Activated CD4-positive, alpha-beta T cell treated with anti-CD3 and anti-CD28 coated beads for 48 hours (primary cell): ENCODE data around the gene RPH3AL.
"Not testable (repeated sequence)": the region's sequence is repeated elsewhere in the genome, so short reads cannot be mapped to it uniquely, and the experiment has no call there.

Source experiments
- DNase-seq: peaks from one replicate; pipeline ENCODE4 v3.0.0-alpha.2; 2020

RPH3AL gene

DNA sequence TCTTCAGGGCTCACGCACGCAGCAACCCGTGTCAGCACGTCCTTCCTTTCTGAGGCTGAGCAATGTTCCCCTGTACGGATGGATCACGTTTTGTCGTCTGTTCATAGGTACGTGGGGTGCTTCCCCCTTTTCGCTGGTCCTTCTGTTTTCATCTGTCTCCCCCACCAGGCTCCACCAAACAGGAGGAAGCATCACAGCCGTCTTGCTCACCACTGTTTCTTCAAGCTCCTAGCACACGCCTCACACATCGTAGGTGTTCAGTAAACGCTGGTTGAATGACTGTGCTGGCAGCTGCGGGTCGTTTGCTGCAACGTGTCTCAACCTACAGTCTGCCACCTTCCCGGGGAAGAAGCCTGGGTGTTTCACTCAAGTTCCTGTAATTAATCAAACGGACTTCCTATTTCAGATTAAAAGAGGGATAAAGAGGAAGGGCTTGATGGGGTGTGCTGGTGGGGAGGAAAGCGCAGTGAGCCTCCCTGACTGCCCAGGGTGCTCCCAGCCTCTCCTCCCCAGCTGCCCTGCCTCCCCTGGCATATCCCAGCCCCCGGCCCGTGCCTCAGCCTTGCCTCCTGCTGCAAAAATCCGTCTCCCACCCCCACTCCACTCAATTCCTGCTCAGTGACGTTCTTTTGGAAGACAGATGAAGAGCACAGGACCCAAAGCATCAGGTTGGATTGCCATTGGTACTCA, 94.4 kb downstream of the RPH3AL start:
- no peak for DNase-seq

DNA sequence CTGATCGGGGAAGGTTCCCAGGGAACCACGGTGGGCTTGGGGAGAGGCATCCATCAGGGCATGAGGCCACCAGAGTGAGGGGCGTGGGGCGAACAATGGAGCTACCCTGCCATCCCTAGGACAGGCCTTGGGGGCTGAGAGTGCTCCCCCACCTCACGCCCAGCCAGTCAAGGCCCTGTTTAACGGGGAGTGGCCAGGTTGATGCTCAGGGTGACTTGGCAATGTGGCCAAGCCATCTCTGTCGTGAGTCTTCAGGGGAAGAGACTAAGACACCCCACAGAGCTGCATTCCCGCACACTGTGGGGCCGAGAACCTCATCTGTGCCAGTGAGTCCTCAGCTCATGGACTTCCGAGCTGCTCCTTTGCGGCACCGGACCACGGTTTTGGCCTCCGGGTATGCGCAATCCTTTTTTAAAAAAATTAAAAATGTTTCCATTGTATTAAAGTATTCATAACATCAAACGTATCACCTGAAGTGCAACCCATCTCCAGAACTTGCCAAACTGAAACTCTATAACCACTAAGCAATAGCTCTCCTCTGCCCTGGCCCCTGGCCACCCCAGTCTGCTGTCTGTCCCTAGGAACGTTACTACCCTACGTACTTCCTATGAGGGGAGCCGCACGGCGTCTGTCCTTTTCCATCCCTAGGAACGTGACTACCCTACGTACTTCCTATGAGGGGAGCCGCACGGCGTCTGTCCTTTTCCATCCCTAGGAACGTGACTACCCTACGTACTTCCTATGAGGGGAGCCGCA, 99.3 kb downstream of the RPH3AL start:
- no peak for DNase-seq

DNA sequence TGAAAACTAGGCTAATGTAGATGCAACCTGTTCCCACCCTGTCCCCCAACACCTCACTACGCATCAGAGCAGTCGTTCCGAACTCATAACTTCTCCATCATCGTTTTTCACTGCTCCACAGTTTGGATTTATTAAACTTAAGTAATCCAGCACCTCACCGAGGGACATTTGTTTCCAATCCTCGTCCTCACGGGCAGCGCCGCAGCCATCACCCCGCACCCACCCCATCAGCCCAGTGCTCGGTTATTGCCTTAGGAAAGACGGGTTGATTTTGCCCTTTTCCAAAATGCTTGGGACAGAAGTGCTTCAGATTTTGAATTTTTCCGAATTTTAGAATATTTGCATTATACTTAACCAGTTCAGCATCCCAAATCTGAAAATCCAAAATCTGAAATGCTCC, 100.2 kb downstream of the RPH3AL start:
- no peak for DNase-seq

DNA sequence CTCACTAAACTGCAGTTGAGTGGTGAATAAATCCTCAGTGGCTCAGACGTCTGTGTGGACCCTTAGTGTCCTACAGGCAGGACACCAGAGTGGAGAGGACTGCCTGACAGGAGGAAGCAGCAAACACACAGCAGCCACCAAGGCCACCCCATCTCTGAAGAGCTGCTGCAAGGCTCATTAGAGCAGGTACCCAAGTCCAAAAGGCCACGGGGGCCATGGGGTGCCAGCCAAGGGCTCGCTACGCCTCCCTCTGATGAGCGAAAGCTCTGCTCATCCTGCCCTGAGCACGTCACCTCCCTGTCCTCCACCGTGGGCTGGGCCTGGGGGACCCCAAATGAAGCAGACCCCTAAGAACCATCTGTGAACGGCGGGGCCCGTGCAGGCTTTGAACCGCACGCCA, 101.1 kb downstream of the RPH3AL start:
- no peak for DNase-seq

DNA sequence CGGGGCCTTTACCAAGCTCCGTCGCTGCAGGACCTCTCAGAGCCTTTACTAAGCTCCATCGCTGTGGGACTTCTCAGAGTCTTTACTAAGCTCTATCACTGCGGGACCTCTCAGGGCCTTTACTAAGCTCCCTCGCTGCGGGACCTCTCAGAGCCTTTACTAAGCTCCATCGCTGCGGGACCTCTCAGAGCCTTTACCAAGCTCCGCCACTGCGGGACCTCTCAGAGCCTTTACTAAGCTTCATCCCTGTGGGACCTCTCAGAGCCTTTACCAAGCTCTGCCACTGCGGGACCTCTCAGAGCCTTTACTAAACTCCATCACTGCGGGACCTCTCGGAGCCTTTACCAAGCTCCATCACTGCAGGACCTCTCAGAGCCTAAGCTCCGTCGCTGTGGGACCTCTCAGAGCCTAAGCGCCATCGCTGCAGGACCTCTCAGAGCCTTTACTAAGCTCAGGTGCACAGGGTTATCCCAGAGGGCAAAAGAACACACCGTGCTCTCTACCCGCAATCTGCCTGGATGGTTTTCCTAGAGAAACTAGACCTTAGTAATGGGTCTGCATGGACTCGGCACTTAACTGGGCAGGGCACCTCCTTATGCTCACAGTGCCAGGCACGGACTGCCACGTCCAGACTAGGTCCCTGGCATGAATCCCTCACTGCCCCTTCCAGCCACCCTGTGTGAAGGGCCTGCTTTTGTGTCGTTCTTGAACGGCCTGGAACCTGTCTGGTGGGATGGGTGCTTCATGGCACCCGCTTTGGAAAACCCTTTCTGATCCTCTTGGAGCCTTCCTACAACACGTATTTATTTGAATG, 101.9 kb downstream of the RPH3AL start:
- no peak for DNase-seq

DNA sequence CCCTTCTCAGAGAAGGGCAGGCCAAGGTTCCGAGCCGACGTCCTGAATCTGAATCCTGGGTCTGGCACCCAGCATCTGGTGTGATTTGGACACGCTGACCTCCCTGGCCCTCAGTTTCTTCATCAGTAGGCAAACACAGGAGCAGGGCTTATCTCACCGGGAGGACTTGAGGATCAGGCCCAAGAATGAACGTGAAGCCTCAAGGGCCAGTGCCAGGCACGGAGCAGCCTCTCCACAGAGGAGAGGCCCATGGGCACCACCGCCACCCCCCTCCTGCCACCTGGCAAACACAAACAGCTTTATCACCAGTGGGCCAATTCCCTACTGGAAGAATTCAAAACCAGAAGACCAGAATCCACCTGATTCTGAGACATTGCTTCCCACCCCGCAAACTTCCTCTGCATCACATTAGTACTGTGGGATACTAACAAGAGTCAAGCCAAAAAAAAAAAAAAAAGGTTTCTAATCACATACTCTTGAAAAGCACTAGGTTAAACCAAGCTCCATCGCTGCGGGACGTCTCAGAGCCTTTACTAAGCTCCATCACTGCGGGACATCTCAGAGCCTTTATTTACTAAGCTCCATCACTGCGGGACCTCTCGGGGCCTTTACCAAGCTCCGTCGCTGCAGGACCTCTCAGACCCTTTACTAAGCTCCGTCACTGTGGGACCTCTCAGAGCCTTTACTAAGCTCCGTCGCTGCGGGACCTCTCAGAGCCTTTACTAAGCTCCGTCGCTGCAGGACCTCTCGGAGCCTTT, 103.2 kb downstream of the RPH3AL start:
- DNase-seq: no peak

DNA sequence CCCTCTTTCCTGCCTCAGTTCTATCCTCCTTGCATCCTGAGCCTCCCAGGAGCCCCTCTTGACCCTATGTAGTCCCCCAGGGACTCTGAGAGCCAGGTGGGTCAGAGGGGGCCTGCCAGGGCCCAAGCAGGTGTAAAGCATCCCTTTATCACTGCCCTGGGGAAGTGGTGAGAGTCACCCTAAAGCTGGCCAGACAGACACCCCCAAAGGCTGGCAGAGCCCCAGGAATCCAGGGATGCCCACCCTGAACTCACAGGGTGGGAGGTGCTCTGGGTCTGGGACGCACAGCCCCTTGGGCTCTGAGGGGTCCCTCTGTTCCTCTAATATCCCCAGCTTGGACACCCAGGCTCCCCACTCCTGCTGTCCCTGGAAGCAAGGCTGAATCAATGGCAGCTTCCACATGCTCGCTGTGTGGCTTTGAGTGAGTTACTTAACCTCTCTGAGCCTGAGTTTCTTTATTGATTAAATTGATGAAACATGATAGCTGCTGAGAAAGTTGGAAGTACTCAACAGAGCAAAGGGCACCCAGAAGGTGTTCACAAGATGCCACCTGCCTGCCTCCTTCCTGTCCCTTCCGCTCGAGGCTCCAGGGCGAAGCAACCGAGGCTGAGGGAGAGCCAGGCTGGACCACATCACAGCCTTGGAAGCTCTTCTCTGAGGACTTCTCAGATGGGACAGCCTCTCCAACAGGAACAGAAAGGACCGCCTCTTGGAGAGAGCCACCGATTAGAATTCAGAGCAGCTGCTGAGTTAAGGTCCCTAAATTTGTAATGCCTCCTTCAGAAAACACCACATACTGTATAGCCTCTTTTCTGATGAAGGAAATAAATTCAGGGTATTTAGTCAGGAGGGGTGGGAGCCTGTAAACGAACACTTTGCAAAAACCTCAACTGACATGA, 104.0 kb downstream of the RPH3AL start:
- DNase-seq: no peak

DNA sequence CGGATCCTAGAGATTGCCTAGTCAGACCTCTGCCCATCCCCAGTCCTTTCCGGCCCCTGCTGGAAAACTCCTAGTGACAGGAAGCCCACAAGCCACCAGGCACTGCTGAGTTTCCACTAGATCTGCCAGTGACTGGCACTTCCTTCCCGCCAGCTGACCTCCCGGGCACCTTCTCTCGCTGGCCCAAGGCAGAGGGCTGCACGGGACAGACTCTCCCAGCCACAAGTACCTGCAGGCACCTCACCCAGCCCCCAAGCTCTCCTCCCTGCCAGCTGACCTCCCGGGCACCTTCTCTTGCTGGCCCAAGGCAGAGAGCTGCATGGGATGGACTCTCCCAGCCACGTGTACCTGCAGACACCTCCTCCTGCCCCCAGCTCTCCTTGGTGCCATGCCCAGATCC, 104.8 kb downstream of the RPH3AL start:
- DNase-seq: no peak

DNA sequence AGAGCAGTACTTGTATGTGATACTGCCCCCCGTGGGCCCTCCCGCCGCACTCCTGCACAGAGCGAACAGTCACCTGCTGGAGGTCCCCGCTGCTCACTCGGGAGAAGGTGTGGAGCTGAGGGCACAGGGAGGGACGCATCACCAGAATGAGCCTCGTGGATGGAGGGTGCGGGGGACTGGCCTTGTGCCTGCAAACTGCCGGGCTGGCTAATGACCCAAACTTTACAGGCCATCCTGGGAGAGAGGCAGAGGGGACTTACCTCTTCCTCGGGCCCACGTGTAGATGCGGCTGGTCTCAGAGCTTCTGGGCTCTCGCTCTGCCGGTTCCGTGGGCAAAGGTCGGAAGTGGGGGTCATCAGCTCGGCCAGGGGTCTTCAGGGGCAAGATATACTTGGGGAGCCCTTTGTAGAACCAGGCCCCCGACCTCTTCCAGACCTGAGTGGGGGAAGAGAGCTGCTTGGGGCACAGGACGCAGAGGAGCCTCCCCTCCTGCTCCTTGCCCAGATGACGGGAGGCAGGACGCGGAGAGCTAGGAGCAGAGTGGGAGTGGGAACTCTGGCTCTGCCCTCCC, 105.7 kb downstream of the RPH3AL start:
- DNase-seq: no peak

DNA sequence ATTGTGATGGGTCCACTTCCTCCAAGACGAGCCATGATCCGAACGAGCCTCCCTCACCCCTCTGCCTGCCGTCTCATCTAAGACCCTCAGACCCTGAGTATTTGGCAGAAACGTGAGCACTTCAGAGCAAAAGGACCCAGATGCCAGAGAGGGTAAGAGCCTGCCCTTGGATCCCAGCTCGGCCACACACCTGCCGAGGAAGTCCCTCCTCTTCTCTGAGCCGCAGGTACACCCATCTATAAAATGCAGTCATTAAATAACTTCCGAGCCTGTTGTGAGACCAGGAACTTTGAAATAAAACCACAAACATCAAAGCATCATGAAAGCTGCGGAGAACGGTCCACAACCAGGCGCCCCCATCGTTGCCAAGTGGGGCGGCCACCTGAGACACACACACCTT, 106.4 kb downstream of the RPH3AL start:
- no peak for DNase-seq

DNA sequence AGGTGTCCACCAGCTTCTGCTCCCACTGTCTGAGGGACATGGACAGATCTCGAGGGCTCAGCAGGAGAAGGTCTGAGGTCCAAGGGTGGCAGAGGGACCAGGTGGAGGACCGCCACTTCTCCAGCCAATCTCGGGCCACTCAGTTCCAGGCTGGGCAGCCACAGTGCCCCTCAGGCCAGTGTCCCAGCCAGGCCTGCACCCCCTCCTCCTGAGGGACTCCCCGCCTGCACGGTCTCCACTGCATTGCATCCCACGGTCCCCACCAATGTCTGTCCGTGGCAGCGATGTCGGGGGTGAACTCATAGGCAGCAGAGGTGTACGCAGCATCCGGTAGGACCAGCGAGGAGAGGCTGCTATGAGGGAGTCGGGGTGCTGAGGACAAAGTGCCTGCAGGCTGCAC, 107.0 kb downstream of the RPH3AL start:
- DNase-seq: no peak

DNA sequence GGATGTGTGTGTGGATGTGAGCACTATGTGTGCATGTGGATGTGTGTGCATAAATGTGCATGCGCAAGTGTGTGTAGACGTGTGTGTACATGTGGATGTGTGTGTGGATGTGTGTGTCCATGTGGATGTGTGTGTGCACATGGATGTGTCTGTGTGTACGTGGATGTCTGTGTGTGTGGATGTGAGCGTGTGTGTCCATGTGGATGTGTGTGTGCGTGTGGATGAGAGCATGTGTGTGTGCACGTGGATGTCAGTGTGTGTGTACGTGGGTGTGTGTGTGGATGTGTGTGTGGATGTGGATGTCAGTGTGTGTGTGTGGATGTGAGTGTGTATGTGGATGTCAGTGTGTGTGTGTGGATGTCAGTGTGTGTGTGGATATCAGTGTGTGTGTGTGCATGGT, 107.6 kb downstream of the RPH3AL start:
- no peak for DNase-seq

DNA sequence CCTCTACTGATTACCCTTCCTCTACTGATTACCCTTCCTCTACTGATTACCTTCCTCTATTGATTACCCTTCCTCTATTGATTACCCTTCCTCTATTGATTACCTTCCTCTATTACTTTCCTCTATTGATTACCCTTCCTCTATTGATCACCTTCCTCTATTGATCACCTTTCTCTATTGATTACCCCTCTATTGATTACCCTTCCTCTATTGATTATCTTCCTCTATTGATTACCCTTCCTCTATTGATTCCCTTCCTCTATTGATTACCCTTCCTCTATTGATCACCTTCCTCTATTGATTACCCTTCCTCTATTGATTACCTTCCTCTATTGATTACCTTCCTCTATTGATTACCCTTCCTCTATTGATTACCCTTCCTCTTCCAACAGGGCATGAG, 108.7 kb downstream of the RPH3AL start:
- DNase-seq: not testable (repeated sequence)

DNA sequence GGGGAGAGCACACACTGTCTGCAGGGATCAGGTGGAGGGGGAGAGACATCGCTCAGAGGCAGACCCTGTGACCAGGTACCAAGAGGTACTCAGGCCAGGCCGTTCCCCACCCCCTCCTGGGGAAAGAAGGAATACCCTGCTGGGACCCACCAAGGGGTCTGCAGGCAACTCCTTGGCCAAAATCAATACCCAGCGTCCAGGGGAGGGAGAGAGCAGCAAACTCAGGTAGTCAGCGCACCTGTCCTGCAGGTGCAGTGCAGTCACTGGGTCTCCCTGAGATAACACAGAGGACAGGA, 113.7 kb downstream of the RPH3AL start:
- DNase-seq: no peak

DNA sequence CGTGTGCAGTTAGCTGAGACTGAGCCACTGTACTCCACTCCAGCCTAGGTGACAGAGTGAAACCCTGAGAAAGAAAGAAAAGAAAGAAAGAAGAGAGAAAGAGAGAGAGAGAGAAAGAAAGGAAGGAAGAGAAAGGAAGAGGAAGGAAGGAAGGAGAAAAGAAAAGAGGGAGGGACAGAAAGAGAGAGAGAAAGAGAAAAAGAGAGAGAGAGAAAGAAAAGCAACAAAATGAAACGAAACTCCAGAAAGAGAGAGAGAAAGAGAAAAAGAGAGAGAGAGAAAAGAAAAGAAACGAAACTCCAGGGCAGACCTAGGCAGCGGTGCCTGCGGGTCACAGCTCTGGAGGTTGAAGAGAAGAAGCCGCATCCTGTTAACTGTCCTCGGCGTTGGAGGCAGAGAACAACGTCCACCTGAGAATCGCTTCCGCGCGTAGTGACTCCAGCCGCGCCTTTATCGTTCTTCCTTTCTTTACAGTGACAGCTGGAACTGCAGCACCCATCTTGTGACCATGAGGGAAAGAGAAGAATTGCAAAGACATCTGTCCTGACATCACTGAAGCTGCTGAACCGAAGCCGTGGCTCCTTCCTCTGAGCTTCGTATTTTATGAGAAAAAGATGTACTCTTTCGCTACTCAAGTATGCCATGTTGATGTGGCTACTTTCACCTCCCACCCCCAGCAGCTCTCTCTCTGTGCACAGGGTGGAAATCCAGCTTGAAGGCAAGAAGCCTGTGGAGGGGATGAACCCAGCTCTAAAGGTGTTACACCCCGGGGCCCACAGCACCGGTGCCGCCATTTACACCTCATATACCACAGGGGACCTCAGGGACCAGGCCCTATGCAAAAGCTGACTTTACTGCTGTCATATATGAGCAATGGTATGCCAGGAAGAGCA, 114.3 kb downstream of the RPH3AL start:
- no peak for DNase-seq

DNA sequence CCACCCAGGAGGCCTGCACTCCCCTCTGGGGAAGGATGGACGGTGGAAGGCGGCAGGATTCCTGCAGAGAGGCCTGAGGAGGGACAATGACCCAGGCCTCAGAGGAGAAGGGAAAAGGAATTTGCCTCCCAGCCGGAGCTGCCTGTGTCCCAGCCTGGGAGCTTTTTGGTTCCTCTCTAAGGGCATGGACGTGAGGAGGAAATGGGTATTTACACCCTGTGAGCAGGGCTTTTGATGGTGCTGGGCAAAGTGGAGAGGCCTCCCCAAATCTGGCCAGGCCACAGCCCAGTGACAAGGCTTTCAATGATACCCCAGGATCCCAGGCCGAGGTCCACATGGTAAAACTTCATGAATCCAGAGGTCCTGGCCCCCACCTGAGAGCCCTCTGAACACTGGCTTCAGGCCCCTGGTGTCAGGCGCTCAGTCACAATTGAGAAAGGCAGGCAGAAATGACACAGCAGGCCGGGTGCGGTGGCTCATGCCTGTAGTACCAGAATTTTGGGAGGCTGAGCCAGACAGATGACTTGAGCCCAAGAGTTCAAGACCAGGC, 115.1 kb downstream of the RPH3AL start:
- DNase-seq: no peak

DNA sequence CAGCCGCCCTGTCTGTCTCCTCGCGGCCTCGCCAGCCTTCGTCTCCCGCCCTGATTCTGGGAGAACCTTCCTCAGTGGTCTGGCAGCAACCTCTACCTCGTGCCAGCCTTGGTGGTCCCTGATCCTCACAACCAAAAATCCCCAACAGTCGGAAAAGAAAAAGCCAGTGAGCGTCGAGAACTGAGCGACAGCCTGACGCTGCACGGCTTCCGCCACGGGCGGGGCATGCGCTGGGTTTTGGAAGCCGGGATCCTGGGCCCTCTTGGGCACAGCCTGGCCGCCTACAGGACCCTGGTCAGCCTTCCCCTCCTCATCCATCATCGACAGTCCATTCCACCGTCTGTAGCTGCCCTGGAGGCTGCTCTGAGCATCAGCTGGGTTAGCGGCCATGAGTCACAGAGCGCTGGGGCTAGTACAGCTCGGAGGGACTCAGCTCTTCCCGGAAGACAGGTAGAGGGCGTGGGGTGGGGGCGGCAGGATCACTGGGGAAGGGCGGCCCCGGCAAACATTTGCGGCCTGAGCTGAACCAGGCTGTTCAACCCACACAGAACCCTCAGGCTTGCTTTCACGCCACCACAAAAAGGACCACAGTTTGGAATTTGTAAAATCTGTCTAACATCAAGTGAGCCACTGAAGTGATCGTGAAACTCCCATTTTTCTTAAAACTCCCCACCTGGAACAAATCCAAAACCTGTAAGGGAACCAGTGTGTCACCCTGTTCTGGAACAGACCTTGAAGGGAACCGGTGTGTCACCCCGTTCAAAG, 115.8 kb downstream of the RPH3AL start:
- no peak for DNase-seq

DNA sequence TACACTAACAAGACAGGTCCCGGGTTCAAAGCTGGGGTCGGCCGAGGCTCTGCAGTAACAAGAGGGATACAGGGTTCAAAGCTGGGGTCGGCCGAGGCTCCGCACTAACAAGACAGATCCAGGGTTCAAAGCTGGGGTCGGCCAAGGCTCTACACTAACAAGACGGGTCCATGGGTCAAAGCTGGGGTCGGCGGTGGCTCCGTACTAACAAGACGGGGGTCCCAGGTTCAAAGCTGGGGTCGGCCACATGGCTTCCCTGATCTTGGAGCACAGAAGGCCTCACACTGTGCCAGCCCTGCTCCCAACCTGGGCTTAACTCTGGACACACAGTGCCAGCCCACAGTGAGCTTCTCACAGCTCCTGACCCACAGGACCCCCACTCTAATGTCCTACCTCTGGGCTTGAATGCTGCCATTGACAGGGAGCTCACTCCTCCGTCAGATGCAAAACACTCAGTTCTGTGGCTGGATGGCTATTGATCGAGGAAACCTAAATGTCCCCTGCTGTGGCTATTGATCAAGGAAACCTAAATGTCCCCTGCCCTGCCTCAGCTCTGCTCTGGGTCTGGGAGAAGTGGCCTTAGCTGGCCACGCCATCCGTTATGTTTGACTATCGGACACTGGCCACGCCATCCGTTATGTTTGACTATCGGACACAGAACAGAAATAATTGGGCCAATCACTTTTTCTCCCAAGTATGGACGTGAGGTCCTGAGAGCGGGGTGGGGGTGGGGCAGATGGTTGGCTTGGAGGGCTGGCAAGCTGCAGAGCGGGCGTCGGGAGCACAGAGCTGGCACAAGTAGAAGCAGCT, 116.6 kb downstream of the RPH3AL start:
- DNase-seq: no peak
